NB4 (cell line): ENCODE data around the gene FRG2B.
"Not testable (repeated sequence)": the region's sequence is repeated elsewhere in the genome, so short reads cannot be mapped to it uniquely, and the experiment has no call there.

Source experiments
- POLR2A ChIP-seq: IDR thresholded peaks from 2 replicates; pipeline ENCODE4 v1.6.1; 2011; ENCODE audit warnings: mild to moderate bottlenecking; ENCODE audit not compliant: insufficient read length; ENCODE audit errors: extremely low read depth
- TF ChIP-seq, protein P1 (sequence below): IDR thresholded peaks from one replicate; pipeline ENCODE4 v1.5.1; 2012; ENCODE audit warnings: low read depth, low read length

DNA sequence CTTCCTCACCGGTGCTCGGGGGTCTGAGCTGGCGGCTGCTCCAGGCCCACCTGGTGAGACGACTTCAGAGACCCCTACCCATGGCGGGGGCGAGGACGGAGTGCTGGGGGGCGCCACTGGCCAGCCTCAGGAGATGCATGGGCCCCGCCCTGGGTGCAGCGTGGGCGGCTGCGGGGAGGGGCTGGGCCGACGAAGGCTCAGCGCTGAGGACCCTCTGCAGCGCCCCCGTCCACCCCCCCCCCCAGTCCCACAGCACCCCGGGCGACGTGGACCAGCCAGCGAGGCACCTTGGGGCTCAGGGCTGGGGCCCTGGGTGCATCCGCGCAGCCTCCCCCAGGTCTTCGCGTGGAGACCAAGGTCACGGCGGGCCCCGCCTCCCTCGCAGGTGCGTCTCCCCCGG is 49.6 kb downstream of the FRG2B start:
- not testable (repeated sequence) for TF ChIP-seq POLR2A
- TF ChIP-seq, protein P1, sequence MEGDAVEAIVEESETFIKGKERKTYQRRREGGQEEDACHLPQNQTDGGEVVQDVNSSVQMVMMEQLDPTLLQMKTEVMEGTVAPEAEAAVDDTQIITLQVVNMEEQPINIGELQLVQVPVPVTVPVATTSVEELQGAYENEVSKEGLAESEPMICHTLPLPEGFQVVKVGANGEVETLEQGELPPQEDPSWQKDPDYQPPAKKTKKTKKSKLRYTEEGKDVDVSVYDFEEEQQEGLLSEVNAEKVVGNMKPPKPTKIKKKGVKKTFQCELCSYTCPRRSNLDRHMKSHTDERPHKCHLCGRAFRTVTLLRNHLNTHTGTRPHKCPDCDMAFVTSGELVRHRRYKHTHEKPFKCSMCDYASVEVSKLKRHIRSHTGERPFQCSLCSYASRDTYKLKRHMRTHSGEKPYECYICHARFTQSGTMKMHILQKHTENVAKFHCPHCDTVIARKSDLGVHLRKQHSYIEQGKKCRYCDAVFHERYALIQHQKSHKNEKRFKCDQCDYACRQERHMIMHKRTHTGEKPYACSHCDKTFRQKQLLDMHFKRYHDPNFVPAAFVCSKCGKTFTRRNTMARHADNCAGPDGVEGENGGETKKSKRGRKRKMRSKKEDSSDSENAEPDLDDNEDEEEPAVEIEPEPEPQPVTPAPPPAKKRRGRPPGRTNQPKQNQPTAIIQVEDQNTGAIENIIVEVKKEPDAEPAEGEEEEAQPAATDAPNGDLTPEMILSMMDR: not testable (repeated sequence)
